Measurements from ENCODE around the gene MTRR.

GRCh38 chr5:7941692-7942091 lies 72.7 kb downstream of the MTRR start:
- no peak for TF ChIP-seq CTCF (IDR thresholded peaks at IDR 0.05; ENCODE audit: insufficient read depth, low read length)
- TF ChIP-seq GABPA (IDR thresholded peaks at IDR 0.05; ENCODE audit: low read depth), result no peak
- TF ChIP-seq REST (IDR thresholded peaks at IDR 0.05; ENCODE audit: insufficient replicate concordance, low read depth), result no peak
